COLO829 (cell line): ENCODE results near the gene DOCK1.

Experiments
- DNase-seq: peaks from one replicate; pipeline ENCODE4 v3.0.0; 2012; ENCODE audit warnings: low spot score

DOCK1 gene

GRCh38 chr10:127315888-127316287 lies 410.7 kb downstream of the DOCK1 start:
- no peak for DNase-seq

GRCh38 chr10:127318396-127318795 lies 413.2 kb downstream of the DOCK1 start:
- no peak for DNase-seq

- DNase-seq = no peak
These were observed 414.0 kb downstream of the DOCK1 start for GRCh38 chr10:127319271-127319670.

- no peak for DNase-seq
These were observed 414.5 kb downstream of the DOCK1 start for GRCh38 chr10:127319691-127320090.

GRCh38 chr10:127320176-127320575 lies 414.9 kb downstream of the DOCK1 start:
- DNase-seq = no peak

GRCh38 chr10:127322286-127322685 lies 417.1 kb downstream of the DOCK1 start:
- no peak for DNase-seq

GRCh38 chr10:127325506-127325905 lies 420.3 kb downstream of the DOCK1 start:
- no peak for DNase-seq

- no peak for DNase-seq
These were observed 421.7 kb downstream of the DOCK1 start for GRCh38 chr10:127326883-127327282.

GRCh38 chr10:127331696-127332095 lies 426.5 kb downstream of the DOCK1 start:
- no peak for DNase-seq

- DNase-seq = no peak
These were observed 427.4 kb downstream of the DOCK1 start for GRCh38 chr10:127332631-127333030.

- no peak for DNase-seq
These were observed 432.6 kb downstream of the DOCK1 start for GRCh38 chr10:127337801-127338200.

- DNase-seq = no peak
These were observed 433.3 kb downstream of the DOCK1 start for GRCh38 chr10:127338399-127339110.

GRCh38 chr10:127343821-127344220 lies 438.6 kb downstream of the DOCK1 start:
- no peak for DNase-seq

GRCh38 chr10:127344346-127344745 lies 439.1 kb downstream of the DOCK1 start:
- no peak for DNase-seq

GRCh38 chr10:127345231-127345965 lies 440.2 kb downstream of the DOCK1 start:
- DNase-seq = no peak

GRCh38 chr10:127346604-127347003 lies 441.4 kb downstream of the DOCK1 start:
- DNase-seq = no peak

GRCh38 chr10:127347202-127347959 lies 442.2 kb downstream of the DOCK1 start:
- no peak for DNase-seq

- DNase-seq = no peak
These were observed 444.5 kb downstream of the DOCK1 start for GRCh38 chr10:127349737-127350136.

- DNase-seq = no peak
These were observed 446.3 kb downstream of the DOCK1 start for GRCh38 chr10:127351542-127351941.

- DNase-seq = no peak
These were observed 448.3 kb downstream of the DOCK1 start for GRCh38 chr10:127353544-127353943.

- DNase-seq = no peak
These were observed 449.0 kb downstream of the DOCK1 start for GRCh38 chr10:127354255-127354654.

GRCh38 chr10:127354992-127355391 lies 449.8 kb downstream of the DOCK1 start:
- DNase-seq = no peak

- no peak for DNase-seq
These were observed 451.1 kb downstream of the DOCK1 start for GRCh38 chr10:127356360-127356759.
